GM13977 (cell line): ENCODE data around the gene ID1.

Experiments used
- DNase-seq: peaks from one replicate; pipeline ENCODE4 v3.0.0; 2012; ENCODE audit warnings: low spot score
- in situ Hi-C: fragments of 300-500 bp; cut with MboI; formaldehyde crosslinking; loops from one replicate; pipeline ENCODE4 v1.12.0; 2022; ENCODE audit warnings: low sequenced_read_pairs, low pct_unique_long_range_greater_than_20kb, mixed read lengths, inconsistent platforms; ENCODE audit not compliant: unreplicated experiment
- TF ChIP-seq, protein P1 (sequence below): IDR thresholded peaks from 2 replicates; pipeline ENCODE4 v1.5.1; 2012; ENCODE audit warnings: mild to moderate bottlenecking, control low read depth; ENCODE audit not compliant: insufficient read depth; ENCODE audit errors: extremely low read depth, missing control alignments

Gene ID1, protein sequence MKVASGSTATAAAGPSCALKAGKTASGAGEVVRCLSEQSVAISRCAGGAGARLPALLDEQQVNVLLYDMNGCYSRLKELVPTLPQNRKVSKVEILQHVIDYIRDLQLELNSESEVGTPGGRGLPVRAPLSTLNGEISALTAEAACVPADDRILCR

DNA sequence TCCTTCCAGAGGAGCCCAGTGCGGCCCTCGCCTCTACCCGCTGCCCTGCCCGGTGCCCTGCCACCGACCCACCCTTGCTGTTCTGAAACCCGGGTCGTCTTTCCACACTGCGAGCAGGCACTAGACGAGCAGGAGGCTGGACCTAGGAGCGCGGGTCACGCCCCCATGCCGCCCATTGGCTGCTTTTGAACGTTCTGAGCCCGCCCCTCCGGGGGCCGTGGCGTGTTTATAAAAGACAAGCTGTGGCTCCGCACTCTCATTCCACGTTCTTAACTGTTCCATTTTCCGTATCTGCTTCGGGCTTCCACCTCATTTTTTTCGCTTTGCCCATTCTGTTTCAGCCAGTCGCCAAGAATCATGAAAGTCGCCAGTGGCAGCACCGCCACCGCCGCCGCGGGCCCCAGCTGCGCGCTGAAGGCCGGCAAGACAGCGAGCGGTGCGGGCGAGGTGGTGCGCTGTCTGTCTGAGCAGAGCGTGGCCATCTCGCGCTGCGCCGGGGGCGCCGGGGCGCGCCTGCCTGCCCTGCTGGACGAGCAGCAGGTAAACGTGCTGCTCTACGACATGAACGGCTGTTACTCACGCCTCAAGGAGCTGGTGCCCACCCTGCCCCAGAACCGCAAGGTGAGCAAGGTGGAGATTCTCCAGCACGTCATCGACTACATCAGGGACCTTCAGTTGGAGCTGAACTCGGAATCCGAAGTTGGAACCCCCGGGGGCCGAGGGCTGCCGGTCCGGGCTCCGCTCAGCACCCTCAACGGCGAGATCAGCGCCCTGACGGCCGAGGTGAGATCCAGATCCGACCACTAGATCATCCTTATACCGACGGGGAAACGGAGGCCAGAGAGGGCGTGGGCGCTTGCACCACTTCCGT lies at the start of gene ID1:
TSS of gene ID1 (plus strand) at position 259 of the 871 bp plus-strand sequence. CDS start at position 358, 99 bp downstream.
- in situ Hi-C loops, result no loop called here
- DNase-seq, result peak; percentile 95
- TF ChIP-seq, protein P1, sequence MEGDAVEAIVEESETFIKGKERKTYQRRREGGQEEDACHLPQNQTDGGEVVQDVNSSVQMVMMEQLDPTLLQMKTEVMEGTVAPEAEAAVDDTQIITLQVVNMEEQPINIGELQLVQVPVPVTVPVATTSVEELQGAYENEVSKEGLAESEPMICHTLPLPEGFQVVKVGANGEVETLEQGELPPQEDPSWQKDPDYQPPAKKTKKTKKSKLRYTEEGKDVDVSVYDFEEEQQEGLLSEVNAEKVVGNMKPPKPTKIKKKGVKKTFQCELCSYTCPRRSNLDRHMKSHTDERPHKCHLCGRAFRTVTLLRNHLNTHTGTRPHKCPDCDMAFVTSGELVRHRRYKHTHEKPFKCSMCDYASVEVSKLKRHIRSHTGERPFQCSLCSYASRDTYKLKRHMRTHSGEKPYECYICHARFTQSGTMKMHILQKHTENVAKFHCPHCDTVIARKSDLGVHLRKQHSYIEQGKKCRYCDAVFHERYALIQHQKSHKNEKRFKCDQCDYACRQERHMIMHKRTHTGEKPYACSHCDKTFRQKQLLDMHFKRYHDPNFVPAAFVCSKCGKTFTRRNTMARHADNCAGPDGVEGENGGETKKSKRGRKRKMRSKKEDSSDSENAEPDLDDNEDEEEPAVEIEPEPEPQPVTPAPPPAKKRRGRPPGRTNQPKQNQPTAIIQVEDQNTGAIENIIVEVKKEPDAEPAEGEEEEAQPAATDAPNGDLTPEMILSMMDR, result no peak

DNA sequence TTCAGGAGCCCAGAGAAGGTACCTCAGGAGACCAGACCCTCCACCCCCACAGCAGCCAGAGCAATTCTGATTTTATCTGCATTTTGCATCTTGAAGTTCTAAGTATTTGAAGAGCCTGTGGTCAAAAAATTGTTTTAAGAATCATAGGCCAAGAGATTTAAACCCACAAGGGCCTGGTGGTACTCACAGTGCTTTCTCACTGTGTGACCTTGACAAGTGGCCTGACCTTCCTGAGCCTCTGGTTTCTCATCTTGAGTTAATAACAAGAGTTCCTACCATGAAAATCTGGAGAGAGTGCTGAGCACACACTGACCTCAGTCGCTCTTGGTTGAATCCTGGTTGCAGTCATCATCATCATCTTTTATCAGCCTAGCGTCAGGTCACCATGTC lies 45.4 kb upstream of the ID1 start:
- TF ChIP-seq, protein P1, result no peak
- in situ Hi-C loops, result loop anchor here (5.0 kb wide), 1 partner anchor 63 kb away; no protein-coding TSS in a partner anchor
- no peak for DNase-seq

DNA sequence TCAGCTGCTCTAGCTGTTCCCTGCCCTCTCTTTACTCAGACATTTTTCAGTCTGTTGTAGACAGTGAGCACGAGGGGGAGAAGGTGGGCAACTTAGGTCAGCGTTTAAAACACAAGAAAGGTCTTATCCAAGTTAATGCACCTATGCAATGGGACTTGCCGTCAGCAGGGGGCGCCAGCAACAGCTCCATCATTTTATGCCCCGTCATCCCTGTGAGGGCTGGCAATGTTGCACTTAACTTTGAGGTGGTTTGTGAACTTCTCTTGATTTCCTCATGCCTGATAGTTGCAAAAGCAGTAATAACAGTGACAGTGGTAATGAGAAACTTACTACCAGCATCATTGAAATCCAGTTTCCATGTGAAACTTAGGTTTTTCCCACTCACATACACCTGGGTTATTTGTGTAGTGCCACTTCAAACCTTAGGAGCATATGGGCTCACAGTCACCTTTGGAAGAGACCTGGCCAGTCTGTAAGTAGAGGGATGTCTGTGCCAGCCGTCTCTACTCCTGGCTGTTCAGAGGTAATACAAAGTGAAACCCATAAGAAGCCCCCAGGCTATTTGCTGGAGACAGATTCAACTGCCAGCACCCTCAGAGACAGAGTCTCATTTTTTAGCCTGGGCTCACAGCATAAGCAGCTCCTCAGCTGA lies 44.9 kb upstream of the ID1 start:
- in situ Hi-C loops, result loop anchor here (5.0 kb wide), 1 partner anchor 62 kb away; no protein-coding TSS in a partner anchor
- peak; percentile 70 for DNase-seq
- TF ChIP-seq, protein P1, result peak; percentile 83

DNA sequence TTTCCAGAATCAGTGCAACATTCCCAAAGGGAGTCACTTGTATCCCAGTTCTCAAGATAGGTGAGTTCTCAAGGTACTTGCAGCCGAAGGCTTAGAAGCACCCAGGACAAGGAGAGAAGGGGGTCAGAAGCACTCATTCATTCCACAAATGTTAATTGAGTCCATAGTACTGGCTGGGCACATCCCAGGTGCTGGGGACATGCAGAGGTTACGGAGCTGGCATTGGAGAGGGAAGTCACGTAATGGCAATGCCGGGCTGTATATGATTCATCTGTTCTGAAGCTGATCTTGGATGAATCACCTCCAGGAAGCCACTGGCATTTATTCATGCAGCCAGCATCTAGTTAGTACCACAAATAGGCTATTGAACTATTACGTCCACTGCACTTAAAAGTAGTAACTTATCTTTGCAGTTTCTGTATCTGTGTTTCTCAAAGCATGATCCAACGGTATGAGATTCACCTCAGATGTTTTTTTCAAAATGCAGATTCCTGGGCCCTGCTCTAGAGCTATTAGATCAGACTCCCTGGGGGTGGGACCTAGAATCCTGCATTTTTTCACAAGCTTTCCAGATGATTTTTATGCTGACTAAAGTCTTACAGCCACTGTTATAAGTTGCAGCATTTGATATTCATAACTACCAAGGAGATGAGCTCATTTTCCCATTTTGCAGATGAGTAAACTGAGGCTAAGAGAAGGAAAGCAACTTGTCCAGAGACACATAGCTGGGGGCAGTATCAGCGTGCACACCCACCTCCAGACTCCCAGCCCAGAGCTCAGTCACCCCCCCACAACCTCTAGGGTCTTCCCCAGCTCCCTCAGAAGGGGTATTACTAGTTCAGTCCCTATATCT lies 44.1 kb upstream of the ID1 start:
- no peak for DNase-seq
- TF ChIP-seq, protein P1, result no peak
- in situ Hi-C loops, result loop anchor here (5.0 kb wide), 1 partner anchor 61 kb away; no protein-coding TSS in a partner anchor

DNA sequence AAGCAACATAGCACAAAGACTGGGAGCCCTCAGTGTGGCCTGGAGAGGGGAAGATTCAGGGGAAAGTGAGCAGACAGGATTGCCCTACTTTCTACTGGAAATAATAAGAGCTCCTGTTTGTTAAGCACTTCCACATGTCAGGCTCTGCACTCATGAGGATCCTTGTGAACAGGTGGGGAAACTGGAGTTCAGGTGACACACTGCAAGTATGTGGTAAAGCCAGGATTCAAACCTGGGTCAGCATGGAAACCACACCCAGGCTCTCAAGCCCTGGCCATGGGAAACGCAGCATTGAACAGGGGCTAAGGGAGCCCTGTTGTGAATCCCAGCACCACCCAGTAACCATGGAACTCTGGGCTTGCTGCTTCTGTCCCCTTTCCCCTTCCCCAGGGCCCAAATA lies 42.8 kb upstream of the ID1 start:
- TF ChIP-seq, protein P1, result no peak
- no peak for DNase-seq
- in situ Hi-C loops, result loop anchor here (5.0 kb wide), 1 partner anchor 60 kb away; no protein-coding TSS in a partner anchor
